HG03045 (cell line): ENCODE data around the gene CKAP5.
"Not testable (repeated sequence)": the region's sequence is repeated elsewhere in the genome, so short reads cannot be mapped to it uniquely, and the experiment has no call there.

ENCODE experiments used
- ATAC-seq: cut with Tn5 transposase; IDR thresholded peaks from one replicate; pipeline ENCODE4 v1.9.1; 2021; ENCODE audit warnings: mild to moderate bottlenecking, moderate library complexity; ENCODE audit not compliant: unreplicated experiment

Gene CKAP5

GRCh38 chr11:46729110-46730027 is 116.7 kb downstream of the CKAP5 start:
- ATAC-seq, result no peak

GRCh38 chr11:46728659-46729040 is 117.4 kb downstream of the CKAP5 start:
- no peak for ATAC-seq

DNA sequence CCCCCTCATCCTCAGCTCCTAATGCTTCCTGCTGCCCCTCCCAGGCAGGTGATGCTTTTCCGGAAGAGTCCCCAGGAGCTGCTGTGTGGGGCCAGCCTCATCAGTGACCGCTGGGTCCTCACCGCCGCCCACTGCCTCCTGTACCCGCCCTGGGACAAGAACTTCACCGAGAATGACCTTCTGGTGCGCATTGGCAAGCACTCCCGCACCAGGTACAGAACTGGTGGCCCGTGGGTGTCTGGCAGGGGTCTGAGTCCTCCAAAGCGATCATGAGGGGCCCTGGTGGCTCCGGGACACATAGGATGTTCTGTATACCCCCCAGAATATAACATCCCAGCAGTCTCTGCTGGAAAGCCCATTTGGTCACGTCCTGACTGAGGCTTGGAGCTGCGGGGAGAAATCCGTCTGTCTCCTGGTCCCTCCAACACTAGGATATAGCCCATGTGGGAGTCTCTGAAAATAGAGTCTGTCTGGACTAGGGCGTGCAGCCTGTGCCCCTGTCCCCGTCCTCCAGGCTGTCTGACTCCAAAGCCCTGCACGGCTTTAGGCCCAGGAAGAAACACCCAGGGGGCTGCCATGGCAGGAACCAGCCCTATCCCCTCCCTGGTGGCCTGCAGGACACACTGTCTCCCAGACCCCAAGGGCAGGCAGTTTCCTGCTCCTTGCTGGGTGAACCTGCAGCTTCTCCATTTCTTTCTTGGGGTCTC is 118.0 kb downstream of the CKAP5 start:
- ATAC-seq, result no peak

GRCh38 chr11:46726206-46726862 is 119.7 kb downstream of the CKAP5 start:
- no peak for ATAC-seq

DNA sequence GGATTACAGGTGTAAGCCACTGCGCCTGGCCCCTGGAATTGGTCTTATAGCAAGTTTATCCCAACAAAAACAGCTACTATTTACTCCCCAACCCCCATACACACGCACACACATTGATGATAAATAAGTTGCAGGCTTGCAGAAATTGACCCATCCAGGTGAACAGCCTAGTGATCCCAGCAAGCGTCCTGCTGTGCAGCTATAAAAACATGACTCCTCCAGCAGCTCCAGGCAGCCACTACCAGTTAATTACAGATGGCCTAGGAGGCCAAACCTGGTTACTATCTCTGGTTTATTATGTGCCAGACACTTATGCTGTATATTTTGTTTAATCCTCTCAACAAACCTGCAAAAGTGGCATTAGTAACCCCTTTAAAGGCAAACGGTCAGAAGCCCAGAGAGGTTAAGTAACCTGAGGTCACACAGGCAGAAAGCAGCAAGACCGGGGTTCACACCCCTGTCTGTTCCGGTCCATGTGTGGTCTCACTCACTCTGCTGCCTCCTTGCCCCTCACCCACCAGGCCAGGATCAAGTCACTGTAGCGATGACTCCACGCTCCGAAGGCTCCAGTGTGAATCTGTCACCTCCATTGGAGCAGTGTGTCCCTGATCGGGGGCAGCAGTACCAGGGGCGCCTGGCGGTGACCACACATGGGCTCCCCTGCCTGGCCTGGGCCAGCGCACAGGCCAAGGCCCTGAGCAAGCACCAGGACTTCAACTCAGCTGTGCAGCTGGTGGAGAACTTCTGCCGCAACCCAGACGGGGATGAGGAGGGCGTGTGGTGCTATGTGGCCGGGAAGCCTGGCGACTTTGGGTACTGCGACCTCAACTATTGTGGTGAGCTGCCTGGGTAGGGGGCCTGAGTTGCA is 120.5 kb downstream of the CKAP5 start:
- no peak for ATAC-seq

GRCh38 chr11:46724088-46724487 is 122.0 kb downstream of the CKAP5 start:
- ATAC-seq, result no peak

DNA sequence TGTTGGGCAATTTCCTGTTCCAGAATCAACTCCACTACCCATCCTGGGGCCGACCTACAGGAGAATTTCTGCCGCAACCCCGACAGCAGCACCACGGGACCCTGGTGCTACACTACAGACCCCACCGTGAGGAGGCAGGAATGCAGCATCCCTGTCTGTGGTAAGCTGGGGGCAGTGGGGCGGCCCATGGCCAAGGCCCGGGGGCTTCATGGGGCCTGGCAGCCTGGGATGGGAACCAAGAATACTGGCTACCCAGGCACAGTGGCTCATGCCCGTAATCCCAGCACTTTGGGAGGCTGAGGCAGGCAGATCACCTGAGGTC is 122.8 kb downstream of the CKAP5 start:
- no peak for ATAC-seq

GRCh38 chr11:46722566-46723358 is 123.3 kb downstream of the CKAP5 start:
- no peak for ATAC-seq

GRCh38 chr11:46721286-46721685 is 124.8 kb downstream of the CKAP5 start:
- ATAC-seq, result no peak

GRCh38 chr11:46719543-46720218 is 126.4 kb downstream of the CKAP5 start:
- ATAC-seq, result no peak

GRCh38 chr11:46719048-46719542 is 127.0 kb downstream of the CKAP5 start, which contains the start of gene F2:
Gene F2 (plus strand): TSS chr11:46719213. CDS start chr11:46719236, 23 bp downstream.
- no peak for ATAC-seq

GRCh38 chr11:46718155-46719019 is 127.7 kb downstream of the CKAP5 start:
- no peak for ATAC-seq

GRCh38 chr11:46717825-46718154 is 128.3 kb downstream of the CKAP5 start:
- ATAC-seq, result not testable (repeated sequence)

DNA sequence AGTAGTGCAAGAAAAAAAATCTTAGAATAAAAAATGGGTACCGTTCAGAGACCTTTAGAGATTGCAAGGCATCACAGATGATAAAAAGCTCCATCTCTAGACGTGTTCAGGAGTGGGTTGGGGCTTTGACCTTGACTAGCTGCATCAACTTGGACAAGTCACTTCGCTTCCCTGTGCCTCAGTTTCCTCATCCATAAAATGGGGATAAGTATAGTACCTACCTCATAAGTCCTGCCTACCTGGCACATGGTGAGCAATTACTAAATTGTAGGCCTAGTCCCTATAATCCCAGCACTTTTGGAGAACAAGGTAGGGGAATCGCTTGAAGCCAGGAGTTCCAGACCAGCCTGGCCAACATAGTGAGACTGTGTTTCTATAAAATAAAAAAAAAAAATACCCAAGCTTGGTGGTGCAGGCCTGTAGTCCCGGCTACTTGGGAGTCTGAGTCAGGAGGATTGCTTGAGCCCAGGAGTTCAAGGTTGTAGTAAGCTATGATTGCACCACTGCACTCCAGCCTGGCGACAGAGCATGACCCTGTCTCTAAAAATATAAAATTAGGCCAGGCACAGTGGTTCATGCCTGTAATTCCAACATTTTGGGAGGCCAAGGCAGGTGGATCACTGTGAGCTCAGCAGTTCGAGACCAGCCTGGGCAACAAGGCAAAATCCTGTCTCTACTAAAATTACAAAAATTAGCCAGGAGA is 133.1 kb downstream of the CKAP5 start:
- no peak for ATAC-seq

- no peak for ATAC-seq
These were observed 134.8 kb downstream of the CKAP5 start for GRCh38 chr11:46711303-46711702.

DNA sequence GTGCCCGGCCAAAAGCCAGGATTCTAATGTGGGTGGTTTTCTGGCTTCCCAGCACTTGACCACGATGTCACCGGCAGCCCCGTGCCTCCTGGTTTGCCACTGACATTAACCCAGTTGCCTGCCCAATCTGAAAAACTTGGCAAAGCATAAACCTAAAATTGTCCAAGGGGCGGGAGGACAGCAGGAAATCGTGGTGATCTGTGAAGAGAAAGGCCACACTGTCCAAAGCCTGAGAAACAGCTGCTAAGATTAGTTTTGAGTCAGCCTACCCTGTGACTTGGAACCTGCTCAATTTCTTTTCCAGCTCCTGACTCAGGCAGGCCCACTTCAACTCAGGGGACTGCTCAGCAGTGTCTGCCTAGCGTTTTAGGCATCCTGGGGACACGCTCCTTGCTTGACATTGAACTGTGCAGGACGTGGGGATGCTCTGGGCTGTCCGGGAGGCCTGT is 135.2 kb downstream of the CKAP5 start:
- no peak for ATAC-seq

DNA sequence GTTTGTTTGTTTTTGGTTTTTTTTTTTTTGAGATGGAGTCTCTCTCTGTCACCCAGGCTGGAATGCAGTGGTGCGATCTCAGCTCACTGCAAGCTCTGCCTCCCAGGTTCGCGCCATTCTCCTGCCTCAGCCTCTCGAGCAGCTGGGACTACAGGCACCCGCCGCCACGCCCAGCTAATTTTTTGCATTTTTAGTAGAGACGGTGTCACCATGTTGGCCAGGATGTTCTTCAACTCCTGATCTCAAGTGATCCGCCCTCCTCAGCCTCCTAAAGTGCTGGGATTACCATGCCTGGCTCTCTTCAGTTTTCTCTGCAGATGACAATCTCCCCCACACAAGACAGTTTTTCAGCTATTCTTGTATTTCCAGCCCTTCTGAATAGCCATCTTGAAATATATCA is 136.7 kb downstream of the CKAP5 start:
- ATAC-seq, result not testable (repeated sequence)

- no peak for ATAC-seq
These were observed 139.2 kb downstream of the CKAP5 start for GRCh38 chr11:46706886-46707285.
